Fibroblast of lung (primary cell): ENCODE results near the gene KIF5A. TPM values are rescaled to one million over a fixed set of nuclear protein-coding genes. Genes with fewer than 3 reads are reported as not detected.

Experiments
- DNase-seq, 2 donors: peaks; one replicate each; pipeline versions ENCODE4 v3.0.0 to v3.0.0-alpha.2; 2010; ENCODE audit warnings: low read depth in 2 of 2
- H2AFZ ChIP-seq: 2 replicates; pipeline ENCODE4 v1.5.1; 2012; ENCODE audit warnings: low read length, control low read depth, inconsistent platforms
- H3K27ac ChIP-seq: 2 replicates; pipeline ENCODE4 v1.5.1; 2011; ENCODE audit warnings: low read length, control low read depth; ENCODE audit not compliant: insufficient read depth
- H3K27me3 ChIP-seq: 2 replicates; pipeline ENCODE4 v1.5.1; 2011; ENCODE audit warnings: mild to moderate bottlenecking, low read length; ENCODE audit not compliant: control insufficient read depth, insufficient read depth
- H3K36me3 ChIP-seq: 2 replicates; pipeline ENCODE4 v1.5.1; 2011; ENCODE audit warnings: low read length; ENCODE audit not compliant: control insufficient read depth, insufficient read depth
- H3K4me1 ChIP-seq: 2 replicates; pipeline ENCODE4 v1.5.1; 2011; ENCODE audit warnings: low read length; ENCODE audit not compliant: control insufficient read depth, insufficient read depth; ENCODE audit errors: extremely low read depth
- H3K4me2 ChIP-seq: 2 replicates; pipeline ENCODE4 v1.5.1; 2011; ENCODE audit warnings: low read length, control low read depth; ENCODE audit not compliant: insufficient read depth; ENCODE audit errors: extremely low read depth
- H3K4me3 ChIP-seq, 4 experiments: fragments of 200-600 bp in 1 of 4; sonication (generic) in 1 of 4; replicated peaks in 1 of 4; 2 replicates each; pipeline ENCODE4 v1.5.1; 2011 to 2016; ENCODE audit warnings: low read length in 4 of 4, low read depth in 3 of 4, mild to moderate bottlenecking in 3 of 4, control low read depth in 2 of 4, inconsistent platforms in 1 of 4, mixed read lengths in 1 of 4; ENCODE audit not compliant: insufficient read depth in 1 of 4; ENCODE audit errors: control extremely low read depth in 1 of 4
- H3K79me2 ChIP-seq: 2 replicates; pipeline ENCODE4 v1.5.1; 2012; ENCODE audit warnings: mild to moderate bottlenecking, low read length, inconsistent platforms; ENCODE audit not compliant: control insufficient read depth, insufficient read depth
- H3K9ac ChIP-seq: 2 replicates; pipeline ENCODE4 v1.5.1; 2011; ENCODE audit warnings: mild to moderate bottlenecking, low read length, control low read depth; ENCODE audit not compliant: insufficient read depth
- H3K9me3 ChIP-seq: 2 replicates; pipeline ENCODE4 v1.5.1; 2012; ENCODE audit warnings: low read depth, low read length; ENCODE audit not compliant: control insufficient read depth, insufficient read depth
- H4K20me1 ChIP-seq: 2 replicates; pipeline ENCODE4 v1.5.1; 2011; ENCODE audit warnings: low read length; ENCODE audit not compliant: control insufficient read depth, insufficient read depth; ENCODE audit errors: extremely low read depth
- EZH2 ChIP-seq: IDR thresholded peaks from 2 replicates; pipeline ENCODE4 v1.5.1; 2012; ENCODE audit warnings: low read length, control low read depth, mild to moderate bottlenecking; ENCODE audit errors: missing control alignments
- polyA plus RNA-seq, 2 donors: library from polyadenylated mRNA; depleted of rRNA in 1 of 2; stranded (reverse) in 1 of 2; unstranded in 1 of 2; fragments of >200 nt; gene quantifications; 2 replicates each; pipeline ENCODE4 v1.2.1, GENCODE V29; 2011 to 2012; ENCODE audit warnings: missing spikeins in 1 of 2
- total RNA-seq: library from RNA; depleted of rRNA; stranded (reverse); fragments of >200 nt; gene quantifications from 2 replicates; pipeline ENCODE4 v1.2.1, GENCODE V29; 2014
- TF ChIP-seq, protein P1 (sequence below), 2 donors: IDR thresholded peaks in 1 of 2; conservative IDR thresholded peaks in 1 of 2; 1 replicate in 1 of 2; 2 replicates in 1 of 2; pipeline ENCODE4 v1.5.1; 2011 to 2012; ENCODE audit warnings: low read length in 2 of 2, control low read depth in 1 of 2, inconsistent platforms in 1 of 2, low read depth in 1 of 2, mild to moderate bottlenecking in 1 of 2

Gene KIF5A
- total and polyA plus RNA-seq, 2 donors (not counting 1 experiment from before 2014, with no cell fraction given) = 0.53 to 1.3 TPM

GRCh38 chr12:57522887-57523705, 26.7 kb upstream of the KIF5A start:
- Histone ChIP-seq H3K27ac (peak overlapping the region; percentile 69), H2AFZ (no peak overlapping the region), H3K27me3 (no peaks in the 10 kb centered on the region), H3K79me2 (peaks cover 45% of the 10 kb centered on the region), H3K4me2 (peak overlapping the region; percentile 89), H4K20me1 (peaks cover 3% of the 10 kb centered on the region), H3K4me3 (peak overlapping the region; percentile 68 to 91 (median 88)), H3K4me1 (peaks cover 23% of the 10 kb centered on the region), H3K36me3 (peaks cover 11% of the 10 kb centered on the region), H3K9me3 (no peaks in the 10 kb centered on the region), H3K9ac (peak overlapping the region; percentile 66)
- peak; percentile 54 to 75 for DNase-seq
- TF ChIP-seq, protein P1, sequence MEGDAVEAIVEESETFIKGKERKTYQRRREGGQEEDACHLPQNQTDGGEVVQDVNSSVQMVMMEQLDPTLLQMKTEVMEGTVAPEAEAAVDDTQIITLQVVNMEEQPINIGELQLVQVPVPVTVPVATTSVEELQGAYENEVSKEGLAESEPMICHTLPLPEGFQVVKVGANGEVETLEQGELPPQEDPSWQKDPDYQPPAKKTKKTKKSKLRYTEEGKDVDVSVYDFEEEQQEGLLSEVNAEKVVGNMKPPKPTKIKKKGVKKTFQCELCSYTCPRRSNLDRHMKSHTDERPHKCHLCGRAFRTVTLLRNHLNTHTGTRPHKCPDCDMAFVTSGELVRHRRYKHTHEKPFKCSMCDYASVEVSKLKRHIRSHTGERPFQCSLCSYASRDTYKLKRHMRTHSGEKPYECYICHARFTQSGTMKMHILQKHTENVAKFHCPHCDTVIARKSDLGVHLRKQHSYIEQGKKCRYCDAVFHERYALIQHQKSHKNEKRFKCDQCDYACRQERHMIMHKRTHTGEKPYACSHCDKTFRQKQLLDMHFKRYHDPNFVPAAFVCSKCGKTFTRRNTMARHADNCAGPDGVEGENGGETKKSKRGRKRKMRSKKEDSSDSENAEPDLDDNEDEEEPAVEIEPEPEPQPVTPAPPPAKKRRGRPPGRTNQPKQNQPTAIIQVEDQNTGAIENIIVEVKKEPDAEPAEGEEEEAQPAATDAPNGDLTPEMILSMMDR (conservative IDR thresholded peaks at IDR 0.05 in 1 of 2, IDR thresholded peaks at IDR 0.05 in 1 of 2; ENCODE audit: low read depth in 1 of 2, low read length in 2 of 2) = no peak
- TF ChIP-seq EZH2 = no peak

GRCh38 chr12:57523706-57524614, 25.9 kb upstream of the KIF5A start:
- peak overlapping the region; percentile 68 to 91 (median 88) for H3K4me3 ChIP-seq
- TF ChIP-seq EZH2 = no peak
- TF ChIP-seq, protein P1 (conservative IDR thresholded peaks at IDR 0.05 in 1 of 2, IDR thresholded peaks at IDR 0.05 in 1 of 2; ENCODE audit: low read depth in 1 of 2, low read length in 2 of 2) = no peak
- H3K9ac ChIP-seq = peak overlapping the region; percentile 65
- no peak for DNase-seq
- no peaks in the 10 kb centered on the region for H3K27me3 ChIP-seq
- peaks cover 19% of the 10 kb centered on the region for H3K4me1 ChIP-seq
- no peaks in the 10 kb centered on the region for H4K20me1 ChIP-seq
- peak overlapping the region; percentile 89 for H3K4me2 ChIP-seq
- peaks cover 11% of the 10 kb centered on the region for H3K36me3 ChIP-seq
- H3K79me2 ChIP-seq = peaks cover 36% of the 10 kb centered on the region
- peak overlapping the region; percentile 69 for H3K27ac ChIP-seq
- no peaks in the 10 kb centered on the region for H3K9me3 ChIP-seq
- H2AFZ ChIP-seq = no peak overlapping the region
